Measurements from ENCODE around the gene ATP6V0A1. TPM values are rescaled to one million over a fixed set of nuclear protein-coding genes. Genes with fewer than 3 reads are reported as not detected.
A peak's percentile ranks its signal among the peaks of the same experiment; 100 is the strongest.
"Not testable (repeated sequence)": the region's sequence is repeated elsewhere in the genome, so short reads cannot be mapped to it uniquely, and the experiment has no call there.

The ATP6V0A1 gene
- total RNA-seq, 1 donor from 2014 or later: 103 TPM

- H3K27me3 Mint-ChIP-seq (ENCODE audit: unreplicated experiment); H3K36me3 Mint-ChIP-seq (ENCODE audit: low read depth, unreplicated experiment); H3K9me3 Mint-ChIP-seq (ENCODE audit: unreplicated experiment); H3K27ac Mint-ChIP-seq (ENCODE audit: unreplicated experiment): not testable (repeated sequence)
- peak; percentile 33 for TF ChIP-seq CTCF (IDR thresholded peaks at IDR 0.05; ENCODE audit: unreplicated experiment)
- DNase-seq (ENCODE audit: low spot score): peak; percentile 57
- peak overlapping the region; percentile 92 for H3K4me3 Mint-ChIP-seq (ENCODE audit: unreplicated experiment)
- peaks cover 17% of the 10 kb centered on the region for H3K4me1 Mint-ChIP-seq (ENCODE audit: unreplicated experiment)
Measured at GRCh38 chr17:42555961-42556617, 97.4 kb downstream of the ATP6V0A1 start.

- no peaks in the 10 kb centered on the region for H3K36me3 Mint-ChIP-seq (ENCODE audit: low read depth, unreplicated experiment)
- DNase-seq (ENCODE audit: low spot score): no peak
- TF ChIP-seq CTCF (IDR thresholded peaks at IDR 0.05; ENCODE audit: unreplicated experiment): no peak
- H3K27me3 Mint-ChIP-seq (ENCODE audit: unreplicated experiment): peaks cover 12% of the 10 kb centered on the region
- peaks cover 36% of the 10 kb centered on the region for H3K4me1 Mint-ChIP-seq (ENCODE audit: unreplicated experiment)
- H3K4me3 Mint-ChIP-seq (ENCODE audit: unreplicated experiment): no peak overlapping the region
- peak overlapping the region; percentile 55 for H3K27ac Mint-ChIP-seq (ENCODE audit: unreplicated experiment)
- H3K9me3 Mint-ChIP-seq (ENCODE audit: unreplicated experiment): no peaks in the 10 kb centered on the region
Measured at GRCh38 chr17:42559075-42559474, 100.4 kb downstream of the ATP6V0A1 start.

GRCh38 chr17:42560246-42560645 is 101.6 kb downstream of the ATP6V0A1 start:
- DNase-seq (ENCODE audit: low spot score): no peak
- TF ChIP-seq CTCF (IDR thresholded peaks at IDR 0.05; ENCODE audit: unreplicated experiment): no peak
- Mint-ChIP-seq H3K4me3 (ENCODE audit: unreplicated experiment) (peak overlapping the region; percentile 83), H3K9me3 (ENCODE audit: unreplicated experiment) (no peaks in the 10 kb centered on the region), H3K36me3 (ENCODE audit: low read depth, unreplicated experiment) (no peaks in the 10 kb centered on the region), H3K27ac (ENCODE audit: unreplicated experiment) (peak overlapping the region; percentile 49), H3K4me1 (ENCODE audit: unreplicated experiment) (peaks cover 33% of the 10 kb centered on the region), H3K27me3 (ENCODE audit: unreplicated experiment) (peaks cover 11% of the 10 kb centered on the region)

- no peak for TF ChIP-seq CTCF (IDR thresholded peaks at IDR 0.05; ENCODE audit: unreplicated experiment)
- peak within 1 kb of the TSS; percentile 95 for H3K4me3 Mint-ChIP-seq (ENCODE audit: unreplicated experiment)
Measured at GRCh38 chr17:42561897-42562387, 103.3 kb downstream of the ATP6V0A1 start, which contains the start of gene COASY. Gene COASY, plus strand, starts transcription at chr17:42562148. Its CDS starts 475 bp downstream, at chr17:42562623.

More at GRCh38 chr17:42561897-42562387, 103.3 kb downstream of the ATP6V0A1 start, which contains the start of gene COASY:
- Mint-ChIP-seq H3K4me1 (ENCODE audit: unreplicated experiment) (peaks cover 29% of the 10 kb centered on the region), H3K9me3 (ENCODE audit: unreplicated experiment) (no peaks in the 10 kb centered on the region), H3K36me3 (ENCODE audit: low read depth, unreplicated experiment) (peaks cover 4% of the 10 kb centered on the region), H3K27me3 (ENCODE audit: unreplicated experiment) (peaks cover 11% of the 10 kb centered on the region), H3K27ac (ENCODE audit: unreplicated experiment) (peak within 1 kb of the TSS; percentile 94)
- peak; percentile 93 for DNase-seq (ENCODE audit: low spot score)
